ENCODE measurements around the gene GDPD3. TPM values are rescaled to one million over a fixed set of nuclear protein-coding genes. Genes with fewer than 3 reads are reported as not detected.

The GDPD3 gene
- total and polyA plus RNA-seq, 9 of the 15 experiments (the other 6 are each of a cell fraction or from before 2014, with no cell fraction given): 0.47 to 3.9 (median 1.1) TPM

DNA sequence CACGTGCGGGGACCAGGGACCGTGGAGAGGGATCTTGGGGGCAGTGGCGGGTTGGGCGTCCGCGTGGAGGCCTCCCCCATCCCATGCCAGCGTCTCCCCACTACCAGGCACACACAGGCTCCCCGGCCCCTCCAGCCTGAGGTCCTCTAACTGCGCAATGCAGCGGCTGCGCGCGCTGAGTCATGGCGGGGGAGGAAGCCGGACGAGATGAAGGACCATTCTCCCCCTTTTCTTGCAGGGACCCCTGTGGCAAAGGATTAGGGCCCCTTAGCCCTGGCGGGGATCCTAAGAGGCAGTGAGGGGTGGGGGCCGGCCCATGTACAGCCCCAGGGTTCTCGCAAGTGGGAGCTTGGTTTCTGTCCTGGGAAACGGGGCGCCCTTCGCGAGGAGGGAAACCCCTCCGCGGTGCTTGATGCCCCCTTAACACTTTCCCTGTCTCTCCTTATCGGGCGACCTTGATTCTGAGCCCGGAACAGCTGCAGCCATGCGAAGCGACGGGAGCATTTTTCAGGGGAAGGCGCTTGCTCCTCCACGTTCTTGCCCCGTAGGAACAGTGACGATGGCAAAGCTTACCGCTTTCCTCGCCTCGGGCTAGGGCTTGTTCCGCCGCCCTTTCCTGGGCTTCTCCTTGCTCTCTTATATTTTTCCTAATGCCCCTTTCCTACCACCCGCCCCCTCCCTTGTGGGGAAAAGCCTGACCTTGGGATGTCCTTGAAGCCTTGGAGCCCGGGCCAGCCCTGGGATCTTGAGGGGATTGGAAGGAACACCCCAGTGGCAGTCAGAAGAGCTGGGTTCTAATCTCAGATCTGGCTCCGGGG is 47.2 kb downstream of the GDPD3 start (continued):
- TF ChIP-seq MEIS2 (IDR thresholded peaks at IDR 0.05; ENCODE audit: partially characterized antibody): no peak
- TF ChIP-seq, protein P1, sequence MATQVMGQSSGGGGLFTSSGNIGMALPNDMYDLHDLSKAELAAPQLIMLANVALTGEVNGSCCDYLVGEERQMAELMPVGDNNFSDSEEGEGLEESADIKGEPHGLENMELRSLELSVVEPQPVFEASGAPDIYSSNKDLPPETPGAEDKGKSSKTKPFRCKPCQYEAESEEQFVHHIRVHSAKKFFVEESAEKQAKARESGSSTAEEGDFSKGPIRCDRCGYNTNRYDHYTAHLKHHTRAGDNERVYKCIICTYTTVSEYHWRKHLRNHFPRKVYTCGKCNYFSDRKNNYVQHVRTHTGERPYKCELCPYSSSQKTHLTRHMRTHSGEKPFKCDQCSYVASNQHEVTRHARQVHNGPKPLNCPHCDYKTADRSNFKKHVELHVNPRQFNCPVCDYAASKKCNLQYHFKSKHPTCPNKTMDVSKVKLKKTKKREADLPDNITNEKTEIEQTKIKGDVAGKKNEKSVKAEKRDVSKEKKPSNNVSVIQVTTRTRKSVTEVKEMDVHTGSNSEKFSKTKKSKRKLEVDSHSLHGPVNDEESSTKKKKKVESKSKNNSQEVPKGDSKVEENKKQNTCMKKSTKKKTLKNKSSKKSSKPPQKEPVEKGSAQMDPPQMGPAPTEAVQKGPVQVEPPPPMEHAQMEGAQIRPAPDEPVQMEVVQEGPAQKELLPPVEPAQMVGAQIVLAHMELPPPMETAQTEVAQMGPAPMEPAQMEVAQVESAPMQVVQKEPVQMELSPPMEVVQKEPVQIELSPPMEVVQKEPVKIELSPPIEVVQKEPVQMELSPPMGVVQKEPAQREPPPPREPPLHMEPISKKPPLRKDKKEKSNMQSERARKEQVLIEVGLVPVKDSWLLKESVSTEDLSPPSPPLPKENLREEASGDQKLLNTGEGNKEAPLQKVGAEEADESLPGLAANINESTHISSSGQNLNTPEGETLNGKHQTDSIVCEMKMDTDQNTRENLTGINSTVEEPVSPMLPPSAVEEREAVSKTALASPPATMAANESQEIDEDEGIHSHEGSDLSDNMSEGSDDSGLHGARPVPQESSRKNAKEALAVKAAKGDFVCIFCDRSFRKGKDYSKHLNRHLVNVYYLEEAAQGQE (IDR thresholded peaks at IDR 0.05; ENCODE audit: borderline replicate concordance): no peak
- TF ChIP-seq, protein P1 (CRISPR knock-in tag; IDR thresholded peaks at IDR 0.05; ENCODE audit: low read depth): 0 out of 2 replicates have a peak, but pooled peaks have one; percentile 48
- TF ChIP-seq RBFOX2 (IDR thresholded peaks at IDR 0.05; ENCODE audit: low read depth, low read length): peak; percentile 87

Data from K562 (cell line).